Stimulated activated CD8-positive, alpha-beta memory T cell treated with anti-CD3 and anti-CD28 coated beads, Interleukin-15, amount 100 ng/mL, for 24 hours (primary cell): ENCODE results near the gene ZNF8.
"Not testable (repeated sequence)": the region's sequence is repeated elsewhere in the genome, so short reads cannot be mapped to it uniquely, and the experiment has no call there.

ENCODE experiments used
- DNase-seq: peaks from one replicate; pipeline ENCODE4 v3.0.0-alpha.2; 2020; ENCODE audit warnings: low read depth

ZNF8 gene

GRCh38 chr19:58278541-58279041, at the start of gene ZNF8:
Gene ZNF8, plus strand, starts transcription at chr19:58278955. Its CDS starts 127 bp downstream, at chr19:58279082.
- DNase-seq = peak; percentile 89

GRCh38 chr19:58229255-58229639, 49.5 kb upstream of the ZNF8 start:
- no peak for DNase-seq

- DNase-seq = no peak
Measured at GRCh38 chr19:58237324-58237723, 41.4 kb upstream of the ZNF8 start.

GRCh38 chr19:58243351-58243750, 35.4 kb upstream of the ZNF8 start:
- no peak for DNase-seq

GRCh38 chr19:58248886-58249285, 29.9 kb upstream of the ZNF8 start:
- no peak for DNase-seq

- DNase-seq = no peak
Measured at GRCh38 chr19:58252102-58252685, 26.6 kb upstream of the ZNF8 start.

- DNase-seq = not testable (repeated sequence)
Measured at GRCh38 chr19:58258259-58258658, 20.5 kb upstream of the ZNF8 start.

- no peak for DNase-seq
Measured at GRCh38 chr19:58261600-58261967, 17.2 kb upstream of the ZNF8 start.

- DNase-seq = no peak
Measured at GRCh38 chr19:58261968-58262921, 16.5 kb upstream of the ZNF8 start.

- DNase-seq = no peak
Measured at GRCh38 chr19:58262922-58263296, 15.8 kb upstream of the ZNF8 start.

GRCh38 chr19:58265100-58265499, 13.7 kb upstream of the ZNF8 start:
- DNase-seq = no peak

- DNase-seq = no peak
Measured at GRCh38 chr19:58268344-58268743, 10.4 kb upstream of the ZNF8 start.

- no peak for DNase-seq
Measured at GRCh38 chr19:58274771-58275201, 4.0 kb upstream of the ZNF8 start.

GRCh38 chr19:58275564-58275963, 3.2 kb upstream of the ZNF8 start:
- no peak for DNase-seq

- DNase-seq = no peak
Measured at GRCh38 chr19:58277197-58277596, 1.6 kb upstream of the ZNF8 start.

- no peak for DNase-seq
Measured at GRCh38 chr19:58277748-58278540, 811 bp upstream of the ZNF8 start.

- DNase-seq = peak; percentile 28
Measured at GRCh38 chr19:58279042-58279924, 528 bp downstream of the ZNF8 start.

GRCh38 chr19:58279925-58280316, 1.2 kb downstream of the ZNF8 start:
- DNase-seq = no peak

GRCh38 chr19:58284199-58284598, 5.4 kb downstream of the ZNF8 start:
- DNase-seq = no peak

GRCh38 chr19:58291943-58292342, 13.2 kb downstream of the ZNF8 start:
- DNase-seq = no peak

GRCh38 chr19:58294743-58295374, 16.1 kb downstream of the ZNF8 start:
- DNase-seq = no peak
